ENCODE measurements around the gene HEG1. TPM values are rescaled to one million over a fixed set of nuclear protein-coding genes. Genes with fewer than 3 reads are reported as not detected.

The HEG1 gene
- total RNA-seq, 1 experiment from 2014 or later = 14.6 TPM

- no peak for TF ChIP-seq ZNF219 (CRISPR knock-in tag; IDR thresholded peaks at IDR 0.05; ENCODE audit: borderline replicate concordance)
- TF ChIP-seq, protein P1, sequence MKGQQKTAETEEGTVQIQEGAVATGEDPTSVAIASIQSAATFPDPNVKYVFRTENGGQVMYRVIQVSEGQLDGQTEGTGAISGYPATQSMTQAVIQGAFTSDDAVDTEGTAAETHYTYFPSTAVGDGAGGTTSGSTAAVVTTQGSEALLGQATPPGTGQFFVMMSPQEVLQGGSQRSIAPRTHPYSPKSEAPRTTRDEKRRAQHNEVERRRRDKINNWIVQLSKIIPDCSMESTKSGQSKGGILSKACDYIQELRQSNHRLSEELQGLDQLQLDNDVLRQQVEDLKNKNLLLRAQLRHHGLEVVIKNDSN (CRISPR knock-in tag; IDR thresholded peaks at IDR 0.05) = no peak
- no peak for TF ChIP-seq TEAD4 (CRISPR knock-in tag; IDR thresholded peaks at IDR 0.05)
- no peak for TF ChIP-seq ZNF281 (CRISPR knock-in tag; IDR thresholded peaks at IDR 0.05)
- TF ChIP-seq ZBTB43 (CRISPR knock-in tag; IDR thresholded peaks at IDR 0.05) = no peak
- TF ChIP-seq GABPB1 (CRISPR knock-in tag; IDR thresholded peaks at IDR 0.05) = no peak
Measured at GRCh38 chr3:125003859-125004595, 51.8 kb downstream of the HEG1 start (continued).

DNA sequence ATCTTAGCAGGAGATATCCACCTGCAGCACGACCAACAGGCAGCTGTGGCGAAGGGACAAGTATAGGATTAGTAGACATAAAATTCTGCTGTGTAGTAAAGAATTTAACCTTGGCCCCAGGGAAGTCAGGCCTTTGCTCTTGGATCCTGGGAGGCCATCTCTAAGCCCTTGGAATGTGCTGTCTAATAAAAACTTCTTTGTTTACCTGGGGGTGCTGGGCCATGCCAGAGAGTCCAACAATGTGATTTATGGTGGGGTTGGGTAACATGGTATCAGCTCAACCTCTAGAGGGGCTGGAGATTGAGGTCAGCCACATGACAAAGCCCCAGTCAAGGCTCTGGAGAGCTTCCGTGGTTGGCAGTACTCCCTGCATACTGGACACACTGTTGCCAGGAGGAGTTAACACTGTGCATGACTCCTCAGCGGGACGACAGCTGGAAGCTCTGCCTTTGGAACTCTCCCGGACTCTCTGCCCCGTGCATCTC, 52.4 kb downstream of the HEG1 start:
- no peak for DNase-seq (ENCODE audit: low spot score)
- Mint-ChIP-seq H3K27me3 (ENCODE audit: low read depth) (no peaks in the 10 kb centered on the region), H3K4me3 (no peak overlapping the region), H3K9me3 (no peaks in the 10 kb centered on the region), H3K36me3 (peaks cover 9% of the 10 kb centered on the region), H3K27ac (no peak overlapping the region), H3K4me1 (peaks cover 15% of the 10 kb centered on the region)
- CTCF ChIA-PET = interaction anchor here (1.8 kb wide), 1 partner anchor 11 kb away, joined by 4 read pairs; no protein-coding TSS in a partner anchor
- ATAC-seq = no peak
- no peak for TF ChIP-seq ZNF232 (CRISPR knock-in tag; IDR thresholded peaks at IDR 0.05)
- no peak for TF ChIP-seq FOXK1 (CRISPR knock-in tag; IDR thresholded peaks at IDR 0.05)
- TF ChIP-seq, protein P2, sequence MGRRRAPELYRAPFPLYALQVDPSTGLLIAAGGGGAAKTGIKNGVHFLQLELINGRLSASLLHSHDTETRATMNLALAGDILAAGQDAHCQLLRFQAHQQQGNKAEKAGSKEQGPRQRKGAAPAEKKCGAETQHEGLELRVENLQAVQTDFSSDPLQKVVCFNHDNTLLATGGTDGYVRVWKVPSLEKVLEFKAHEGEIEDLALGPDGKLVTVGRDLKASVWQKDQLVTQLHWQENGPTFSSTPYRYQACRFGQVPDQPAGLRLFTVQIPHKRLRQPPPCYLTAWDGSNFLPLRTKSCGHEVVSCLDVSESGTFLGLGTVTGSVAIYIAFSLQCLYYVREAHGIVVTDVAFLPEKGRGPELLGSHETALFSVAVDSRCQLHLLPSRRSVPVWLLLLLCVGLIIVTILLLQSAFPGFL (CRISPR knock-in tag; IDR thresholded peaks at IDR 0.05; ENCODE audit: borderline replicate concordance) = no peak
- no peak for TF ChIP-seq JAZF1 (CRISPR knock-in tag; IDR thresholded peaks at IDR 0.05)
- no peak for TF ChIP-seq SMAD3 (CRISPR knock-in tag; IDR thresholded peaks at IDR 0.05; ENCODE audit: borderline replicate concordance)
- 0 out of 2 replicates have a peak, but pooled peaks have one; percentile 29 for TF ChIP-seq GABPB1 (CRISPR knock-in tag; IDR thresholded peaks at IDR 0.05)
- no peak for TF ChIP-seq ZNF281 (CRISPR knock-in tag; IDR thresholded peaks at IDR 0.05)
- no peak for TF ChIP-seq ZNF671 (CRISPR knock-in tag; IDR thresholded peaks at IDR 0.05)
- POLR2A ChIA-PET = no interaction called here
